ENCODE results near the gene PARD3. TPM values are rescaled to one million over a fixed set of nuclear protein-coding genes. Genes with fewer than 3 reads are reported as not detected.

Gene PARD3
- total RNA-seq, 1 experiment from 2014 or later = 57.4 TPM

GRCh38 chr10:34420273-34420672 is 394.8 kb downstream of the PARD3 start:
- H3K4me3 ChIP-seq = no peak overlapping the region
- H3F3A ChIP-seq (ENCODE audit: insufficient read depth, low read depth) = no peaks in the 10 kb centered on the region
- H3K9me2 ChIP-seq (ENCODE audit: insufficient read depth) = no peaks in the 10 kb centered on the region
- ChIA-PET POLR2A (ENCODE audit: unreplicated experiment) (no interaction called here), CTCF (no interaction called here)
- H3K9me3 ChIP-seq (ENCODE audit: insufficient read depth, low read depth) = no peaks in the 10 kb centered on the region
- no peak for DNase-seq
- no peaks in the 10 kb centered on the region for H3K27me3 ChIP-seq (ENCODE audit: insufficient read depth, low read depth)
- H4K20me1 ChIP-seq (ENCODE audit: insufficient read depth) = no peaks in the 10 kb centered on the region; the same call in 1 of the 2 replicates
- no peak overlapping the region for H3K4me2 ChIP-seq
- no peak overlapping the region for H2AFZ ChIP-seq
- intact Hi-C loops (cut with micrococcal nuclease; ENCODE audit: unreplicated experiment) = no loop called here
- no TSS peak for BruUV-seq (replicated peaks)
- no peak for TF ChIP-seq CTCF (conservative IDR thresholded peaks at IDR 0.05)
- no peak for TF ChIP-seq EZH2 (IDR thresholded peaks at IDR 0.05; ENCODE audit: low read depth)
- no peaks in the 10 kb centered on the region for H3K4me1 ChIP-seq (replicated peaks; ENCODE audit: insufficient read depth)
- no peak overlapping the region for H3K27ac ChIP-seq
- H3K36me3 ChIP-seq (ENCODE audit: low read depth) = no peaks in the 10 kb centered on the region
- H3K79me2 ChIP-seq (ENCODE audit: low read depth) = no peaks in the 10 kb centered on the region

GRCh38 chr10:34415039-34415438 is 400.1 kb downstream of the PARD3 start:
- H3K4me2 ChIP-seq = no peak overlapping the region
- H2AFZ ChIP-seq = no peak overlapping the region
- H3K9me2 ChIP-seq (ENCODE audit: insufficient read depth) = no peaks in the 10 kb centered on the region
- BruUV-seq (replicated peaks) = no TSS peak
- no peaks in the 10 kb centered on the region for H3K27me3 ChIP-seq (ENCODE audit: insufficient read depth, low read depth)
- intact Hi-C loops (cut with micrococcal nuclease; ENCODE audit: unreplicated experiment) = no loop called here
- H3K4me3 ChIP-seq = no peak overlapping the region
- no peaks in the 10 kb centered on the region for H4K20me1 ChIP-seq (ENCODE audit: insufficient read depth)
- H3K27ac ChIP-seq = no peak overlapping the region
- ChIA-PET POLR2A (ENCODE audit: unreplicated experiment) (no interaction called here), CTCF (no interaction called here)
- no peaks in the 10 kb centered on the region for H3K36me3 ChIP-seq (ENCODE audit: low read depth)
- no peaks in the 10 kb centered on the region for H3K79me2 ChIP-seq (ENCODE audit: low read depth)
- no peaks in the 10 kb centered on the region for H3K4me1 ChIP-seq (replicated peaks; ENCODE audit: insufficient read depth)
- no peak for TF ChIP-seq CTCF (conservative IDR thresholded peaks at IDR 0.05)
- no peak for TF ChIP-seq EZH2 (IDR thresholded peaks at IDR 0.05; ENCODE audit: low read depth)
- no peak for DNase-seq
- no peaks in the 10 kb centered on the region for H3K9me3 ChIP-seq (ENCODE audit: insufficient read depth, low read depth)
- H3F3A ChIP-seq (ENCODE audit: insufficient read depth, low read depth) = no peaks in the 10 kb centered on the region

GRCh38 chr10:34413756-34414587 is 401.1 kb downstream of the PARD3 start:
- ChIA-PET CTCF (no interaction called here), POLR2A (ENCODE audit: unreplicated experiment) (no interaction called here)
- no peaks in the 10 kb centered on the region for H3K79me2 ChIP-seq (ENCODE audit: low read depth)
- H3K27me3 ChIP-seq (ENCODE audit: insufficient read depth, low read depth) = no peaks in the 10 kb centered on the region
- no peaks in the 10 kb centered on the region for H4K20me1 ChIP-seq (ENCODE audit: insufficient read depth)
- no TSS peak for BruUV-seq (replicated peaks)
- no peaks in the 10 kb centered on the region for H3K9me2 ChIP-seq (ENCODE audit: insufficient read depth)
- intact Hi-C loops (cut with micrococcal nuclease; ENCODE audit: unreplicated experiment) = no loop called here
- TF ChIP-seq CTCF (conservative IDR thresholded peaks at IDR 0.05) = no peak
- no peak overlapping the region for H3K27ac ChIP-seq
- no peaks in the 10 kb centered on the region for H3K4me1 ChIP-seq (replicated peaks; ENCODE audit: insufficient read depth)
- no peaks in the 10 kb centered on the region for H3K36me3 ChIP-seq (ENCODE audit: low read depth)
- DNase-seq = no peak
- H3K4me2 ChIP-seq = no peak overlapping the region
- H2AFZ ChIP-seq = no peak overlapping the region
- no peak overlapping the region for H3K4me3 ChIP-seq
- H3F3A ChIP-seq (ENCODE audit: insufficient read depth, low read depth) = no peaks in the 10 kb centered on the region
- H3K9me3 ChIP-seq (ENCODE audit: insufficient read depth, low read depth) = no peaks in the 10 kb centered on the region
